Activated CD4-positive, alpha-beta T cell treated with anti-CD3 and anti-CD28 coated beads, Interleukin-2, amount 10 ng/mL, durations not matched to agents 7 days and 5 days (primary cell): Measurements from ENCODE around the gene TMIGD1. TPM values are rescaled to one million over a fixed set of nuclear protein-coding genes. Genes with fewer than 3 reads are reported as not detected.

Source experiments
- CTCF ChIA-PET: fragments of 350-600 bp; sonication (Branson Sonifier 250); formaldehyde crosslinking; loops from one replicate; lab custom pipeline; 2021; ENCODE audit warnings: antibody characterized with exemption; lab: Charles Lee
- POLR2A ChIA-PET: fragments of 350-600 bp; sonication (Branson Sonifier 250); formaldehyde crosslinking; loops from one replicate; lab custom pipeline; 2021; ENCODE audit warnings: antibody characterized with exemption; lab: Charles Lee
- DNase-seq: peaks from one replicate; pipeline ENCODE4 v3.0.0-alpha.2; 2020
- H3K27ac Mint-ChIP-seq: one replicate; pipeline ENCODE4 v1.8.0; 2021; ENCODE audit warnings: mild to moderate bottlenecking, moderate library complexity, mixed read lengths
- H3K27me3 Mint-ChIP-seq: one replicate; pipeline ENCODE4 v1.8.0; 2021; ENCODE audit warnings: mixed read lengths
- H3K36me3 Mint-ChIP-seq: one replicate; pipeline ENCODE4 v1.8.0; 2021; ENCODE audit warnings: low read depth, mixed read lengths
- H3K4me1 Mint-ChIP-seq: one replicate; pipeline ENCODE4 v1.8.0; 2021; ENCODE audit warnings: mixed read lengths
- H3K4me3 Mint-ChIP-seq: one replicate; pipeline ENCODE4 v1.8.0; 2021; ENCODE audit warnings: mild to moderate bottlenecking, moderate library complexity, mixed read lengths
- H3K9me3 Mint-ChIP-seq: one replicate; pipeline ENCODE4 v1.8.0; 2021; ENCODE audit warnings: mixed read lengths
- total RNA-seq, 2 experiments: library from RNA; stranded (reverse); gene quantifications; one replicate each; pipeline ENCODE4 v1.2.3, GENCODE V29; 2021

The TMIGD1 gene
- total RNA-seq, 2 experiments from 2014 or later: not detected

DNA sequence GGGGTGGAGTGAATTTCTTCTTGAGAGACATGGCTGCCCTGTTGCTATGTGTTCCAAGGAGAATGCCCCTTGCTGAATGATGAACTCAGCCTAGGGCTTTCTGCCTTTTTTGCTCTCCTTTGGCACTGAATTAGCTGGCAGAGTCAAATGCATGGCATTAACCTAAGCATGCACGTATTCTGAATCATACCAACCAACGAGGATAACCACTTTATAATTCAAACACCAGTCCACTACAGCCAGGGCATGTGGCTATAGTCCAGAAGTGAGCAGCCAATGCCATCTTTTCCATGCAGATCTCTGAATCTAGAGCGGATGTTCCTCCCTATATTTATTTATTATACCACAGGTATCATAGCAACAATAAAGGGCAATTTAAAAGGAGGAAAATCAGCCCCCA is 15.7 kb downstream of the TMIGD1 start:
- Mint-ChIP-seq H3K9me3 (no peaks in the 10 kb centered on the region), H3K4me1 (peaks cover 5% of the 10 kb centered on the region), H3K4me3 (no peak overlapping the region), H3K36me3 (no peaks in the 10 kb centered on the region), H3K27me3 (peaks cover 2% of the 10 kb centered on the region), H3K27ac (no peak overlapping the region)
- ChIA-PET POLR2A (interaction anchor here (0.6 kb wide), 1 partner anchor 1621 kb away, joined by 3 read pairs; no protein-coding TSS in a partner anchor), CTCF (interaction anchor here (0.6 to 1.1 kb wide), 2 partner anchors 11 to 193 kb away, joined by 3 read pairs; no protein-coding TSS in a partner anchor)
- DNase-seq: no peak

DNA sequence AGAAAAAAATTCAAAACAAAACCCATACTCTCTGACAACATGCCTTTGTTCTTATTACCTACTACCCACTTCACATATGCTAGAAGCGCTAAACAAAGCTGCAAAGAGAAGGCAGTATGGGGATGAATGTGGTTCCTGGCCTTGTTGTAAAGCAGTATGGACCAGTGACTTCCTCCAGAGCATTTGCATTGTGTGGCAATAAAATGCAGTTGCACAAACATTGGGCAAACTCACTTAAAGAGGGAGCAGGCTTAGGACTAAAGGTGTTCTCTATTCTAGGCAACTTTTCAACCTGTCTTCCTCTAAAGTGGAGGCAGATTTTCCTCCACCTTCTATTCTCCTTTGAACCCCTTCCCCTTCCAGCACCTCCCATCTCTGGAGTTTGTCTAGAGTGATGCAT is 17.1 kb downstream of the TMIGD1 start:
- ChIA-PET CTCF (interaction anchor here (1.0 kb wide), 1 partner anchor 25 kb away, joined by 3 read pairs; the partner anchor contains the start of gene BLMH), POLR2A (no interaction called here)
- DNase-seq: no peak
- H3K27me3 Mint-ChIP-seq: peaks cover 9% of the 10 kb centered on the region
- no peak overlapping the region for H3K4me3 Mint-ChIP-seq
- H3K9me3 Mint-ChIP-seq: no peaks in the 10 kb centered on the region
- H3K4me1 Mint-ChIP-seq: no peaks in the 10 kb centered on the region
- no peak overlapping the region for H3K27ac Mint-ChIP-seq
- H3K36me3 Mint-ChIP-seq: no peaks in the 10 kb centered on the region

- ChIA-PET CTCF (interaction anchor here (0.6 kb wide), 1 partner anchor 40 kb away, joined by 3 read pairs; no protein-coding TSS in a partner anchor), POLR2A (no interaction called here)
- H3K4me3 Mint-ChIP-seq: no peak overlapping the region
- H3K27me3 Mint-ChIP-seq: peaks cover 9% of the 10 kb centered on the region
- DNase-seq: no peak
- no peaks in the 10 kb centered on the region for H3K9me3 Mint-ChIP-seq
- H3K4me1 Mint-ChIP-seq: no peaks in the 10 kb centered on the region
- H3K27ac Mint-ChIP-seq: no peak overlapping the region
- no peaks in the 10 kb centered on the region for H3K36me3 Mint-ChIP-seq
These were observed 18.8 kb downstream of the TMIGD1 start for GRCh38 chr17:30315106-30315505.

- Mint-ChIP-seq H3K27me3 (peaks cover 9% of the 10 kb centered on the region), H3K36me3 (no peaks in the 10 kb centered on the region), H3K27ac (no peak overlapping the region), H3K4me1 (no peaks in the 10 kb centered on the region), H3K9me3 (no peaks in the 10 kb centered on the region), H3K4me3 (no peak overlapping the region)
- CTCF ChIA-PET: interaction anchor here (0.6 kb wide), 1 partner anchor 40 kb away, joined by 3 read pairs; no protein-coding TSS in a partner anchor
- no peak for DNase-seq
- POLR2A ChIA-PET: no interaction called here
These were observed 19.4 kb downstream of the TMIGD1 start for GRCh38 chr17:30314474-30314873.

DNA sequence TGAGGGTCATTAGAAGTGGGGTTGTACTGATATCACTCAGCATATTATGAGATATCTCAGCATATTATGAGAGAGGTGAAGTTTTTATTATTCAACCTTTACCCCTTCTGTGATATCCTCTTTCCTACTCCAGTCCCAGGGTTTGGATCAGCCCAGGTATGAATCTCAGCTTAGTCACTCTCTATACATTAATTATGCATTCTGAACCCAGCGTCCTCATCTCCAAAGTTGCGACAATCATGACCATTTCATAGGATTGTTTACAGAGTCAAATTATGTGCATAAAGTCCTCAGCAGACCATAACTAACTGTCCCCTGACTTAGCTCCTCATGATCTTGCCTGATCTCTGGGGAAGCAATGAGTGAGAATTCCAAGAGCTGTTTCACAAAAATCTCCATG is 21.6 kb downstream of the TMIGD1 start:
- H3K27ac Mint-ChIP-seq: no peak overlapping the region
- DNase-seq: no peak
- H3K36me3 Mint-ChIP-seq: no peaks in the 10 kb centered on the region

GRCh38 chr17:30310562-30310961 is 23.3 kb downstream of the TMIGD1 start:
- Mint-ChIP-seq H3K27ac (no peak overlapping the region), H3K4me3 (no peak overlapping the region), H3K9me3 (no peaks in the 10 kb centered on the region), H3K27me3 (peaks cover 11% of the 10 kb centered on the region), H3K4me1 (no peaks in the 10 kb centered on the region), H3K36me3 (no peaks in the 10 kb centered on the region)
- DNase-seq: no peak
- POLR2A ChIA-PET: no interaction called here
- CTCF ChIA-PET: no interaction called here

More for the DNA sequence above, 21.6 kb downstream of the TMIGD1 start:
- Mint-ChIP-seq H3K4me1 (no peaks in the 10 kb centered on the region), H3K27me3 (peaks cover 11% of the 10 kb centered on the region), H3K4me3 (no peak overlapping the region), H3K9me3 (no peaks in the 10 kb centered on the region)
- ChIA-PET POLR2A (no interaction called here), CTCF (interaction anchor here (0.7 kb wide), 1 partner anchor 146 kb away, joined by 5 read pairs; no protein-coding TSS in a partner anchor)

- peaks cover 13% of the 10 kb centered on the region for H3K27me3 Mint-ChIP-seq
- H3K4me3 Mint-ChIP-seq: no peak overlapping the region
- ChIA-PET POLR2A (no interaction called here), CTCF (no interaction called here)
- no peak overlapping the region for H3K27ac Mint-ChIP-seq
- no peak for DNase-seq
- no peaks in the 10 kb centered on the region for H3K36me3 Mint-ChIP-seq
- H3K9me3 Mint-ChIP-seq: no peaks in the 10 kb centered on the region
- no peaks in the 10 kb centered on the region for H3K4me1 Mint-ChIP-seq
These were observed 24.3 kb downstream of the TMIGD1 start for GRCh38 chr17:30309591-30309990.

- H3K27ac Mint-ChIP-seq: no peak overlapping the region
- CTCF ChIA-PET: interaction anchor here (0.6 kb wide), 1 partner anchor 103 kb away, joined by 4 read pairs; no protein-coding TSS in a partner anchor
- no peaks in the 10 kb centered on the region for H3K36me3 Mint-ChIP-seq
- H3K27me3 Mint-ChIP-seq: peaks cover 11% of the 10 kb centered on the region
- H3K4me1 Mint-ChIP-seq: no peaks in the 10 kb centered on the region
- no peak for DNase-seq
- H3K4me3 Mint-ChIP-seq: no peak overlapping the region
- POLR2A ChIA-PET: no interaction called here
- H3K9me3 Mint-ChIP-seq: no peaks in the 10 kb centered on the region
These were observed 25.5 kb downstream of the TMIGD1 start for GRCh38 chr17:30308406-30308805.

DNA sequence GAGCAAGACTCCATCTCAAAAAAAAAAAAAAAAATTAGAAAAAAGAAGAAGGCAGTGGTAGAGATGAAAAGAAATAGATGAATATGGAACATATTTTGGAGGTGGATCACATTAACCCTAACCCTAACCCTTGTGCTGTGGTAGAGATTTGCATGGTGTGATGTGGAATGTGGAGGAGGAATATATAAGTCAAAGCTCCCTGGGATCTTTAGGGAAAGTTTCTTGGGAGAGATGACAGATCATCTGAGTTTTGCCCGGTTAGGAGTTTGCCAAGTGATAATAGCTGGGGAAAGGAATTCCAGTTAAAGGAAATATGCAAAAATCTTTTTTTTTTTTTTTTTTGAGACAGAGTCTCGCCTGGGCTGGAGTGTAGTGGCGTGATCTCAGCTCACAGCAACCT is 29.1 kb downstream of the TMIGD1 start:
- Mint-ChIP-seq H3K4me3 (no peak overlapping the region), H3K36me3 (no peaks in the 10 kb centered on the region), H3K9me3 (peaks cover 5% of the 10 kb centered on the region), H3K4me1 (peaks cover 3% of the 10 kb centered on the region), H3K27ac (no peak overlapping the region), H3K27me3 (peaks cover 4% of the 10 kb centered on the region)
- CTCF ChIA-PET: interaction anchor here (0.6 to 0.7 kb wide), 2 partner anchors 53 to 86 kb away, joined by 3 to 4 read pairs; no protein-coding TSS in a partner anchor
- no peak for DNase-seq
- POLR2A ChIA-PET: no interaction called here

DNA sequence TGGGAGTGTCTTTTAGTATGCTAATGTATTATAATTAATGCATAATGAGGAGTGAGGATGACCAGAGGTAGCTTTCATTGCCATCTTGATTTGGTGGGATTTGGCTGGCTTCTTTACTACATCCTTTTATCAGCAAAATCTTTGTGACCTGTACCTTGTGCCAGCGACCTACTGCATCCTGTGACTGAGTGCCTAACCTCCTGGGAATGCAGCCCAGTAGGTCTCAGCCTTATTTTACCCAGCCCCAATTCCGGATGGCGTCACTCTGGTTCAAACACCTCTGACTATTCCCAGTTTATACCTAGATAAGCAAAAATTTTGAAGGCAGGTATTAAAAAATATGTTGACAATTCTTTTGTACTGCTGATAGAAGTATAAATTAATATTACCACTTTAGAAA is 31.6 kb downstream of the TMIGD1 start:
- peaks cover 5% of the 10 kb centered on the region for H3K9me3 Mint-ChIP-seq
- peaks cover 3% of the 10 kb centered on the region for H3K4me1 Mint-ChIP-seq
- DNase-seq: no peak
- peaks cover 1% of the 10 kb centered on the region for H3K27me3 Mint-ChIP-seq
- H3K4me3 Mint-ChIP-seq: no peak overlapping the region
- POLR2A ChIA-PET: no interaction called here
- no peaks in the 10 kb centered on the region for H3K36me3 Mint-ChIP-seq
- CTCF ChIA-PET: interaction anchor here (1.3 kb wide), 1 partner anchor 31 kb away, joined by 3 read pairs; no protein-coding TSS in a partner anchor
- H3K27ac Mint-ChIP-seq: no peak overlapping the region

- H3K4me1 Mint-ChIP-seq: peaks cover 3% of the 10 kb centered on the region
- DNase-seq: no peak
- H3K27me3 Mint-ChIP-seq: peaks cover 1% of the 10 kb centered on the region
- H3K27ac Mint-ChIP-seq: no peak overlapping the region
- POLR2A ChIA-PET: no interaction called here
- H3K9me3 Mint-ChIP-seq: peaks cover 5% of the 10 kb centered on the region
- CTCF ChIA-PET: no interaction called here
- H3K4me3 Mint-ChIP-seq: no peak overlapping the region
- no peaks in the 10 kb centered on the region for H3K36me3 Mint-ChIP-seq
These were observed 33.0 kb downstream of the TMIGD1 start for GRCh38 chr17:30300818-30301217.

DNA sequence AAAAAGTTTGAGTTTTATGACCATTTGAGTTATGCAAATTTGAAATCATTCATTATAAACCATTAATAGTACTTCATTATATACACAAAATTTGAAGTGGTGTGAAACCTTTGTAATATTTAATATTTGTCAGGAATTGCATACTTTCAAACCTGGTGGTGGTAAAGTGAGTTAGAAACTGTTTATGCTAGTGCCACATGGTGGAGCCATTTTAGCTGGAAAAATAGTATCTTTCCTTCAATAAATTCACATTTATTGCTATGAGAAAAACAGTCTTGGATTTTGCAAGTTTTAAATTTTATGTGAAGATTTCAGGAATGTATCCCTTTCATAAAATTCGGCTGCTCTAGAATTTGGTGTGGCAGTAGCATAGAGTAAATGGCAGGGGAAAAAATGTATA is 34.9 kb downstream of the TMIGD1 start:
- H3K4me3 Mint-ChIP-seq: no peak overlapping the region
- CTCF ChIA-PET: no interaction called here
- peaks cover 3% of the 10 kb centered on the region for H3K4me1 Mint-ChIP-seq
- no peaks in the 10 kb centered on the region for H3K36me3 Mint-ChIP-seq
- H3K9me3 Mint-ChIP-seq: peaks cover 5% of the 10 kb centered on the region
- H3K27me3 Mint-ChIP-seq: no peaks in the 10 kb centered on the region
- POLR2A ChIA-PET: no interaction called here
- H3K27ac Mint-ChIP-seq: no peak overlapping the region
- DNase-seq: no peak

GRCh38 chr17:30297715-30298114 is 36.1 kb downstream of the TMIGD1 start:
- CTCF ChIA-PET: interaction anchor here (0.6 kb wide), 1 partner anchor 206 kb away, joined by 3 read pairs; no protein-coding TSS in a partner anchor
- POLR2A ChIA-PET: no interaction called here
- Mint-ChIP-seq H3K27me3 (no peaks in the 10 kb centered on the region), H3K27ac (no peak overlapping the region), H3K4me3 (no peak overlapping the region), H3K36me3 (no peaks in the 10 kb centered on the region), H3K4me1 (peaks cover 3% of the 10 kb centered on the region), H3K9me3 (peaks cover 5% of the 10 kb centered on the region)
- DNase-seq: no peak
